Ecto neural progenitor cell (in vitro differentiated cells): Measurements from ENCODE around the gene PIP5K1C.
"Not testable (repeated sequence)": the region's sequence is repeated elsewhere in the genome, so short reads cannot be mapped to it uniquely, and the experiment has no call there.

ENCODE experiments used
- DNase-seq: peaks from one replicate; pipeline ENCODE4 v3.0.0-alpha.2; 2018; ENCODE audit warnings: low spot score

Gene PIP5K1C

GRCh38 chr19:3661284-3662238 is 38.7 kb downstream of the PIP5K1C start:
- no peak for DNase-seq

- DNase-seq: no peak
Observed at GRCh38 chr19:3660493-3661219, 39.6 kb downstream of the PIP5K1C start.

- no peak for DNase-seq
Observed at GRCh38 chr19:3659746-3660112, 40.5 kb downstream of the PIP5K1C start.

- DNase-seq: no peak
Observed at GRCh38 chr19:3658870-3659745, 41.2 kb downstream of the PIP5K1C start.

- DNase-seq: no peak
Observed at GRCh38 chr19:3658004-3658869, 42.0 kb downstream of the PIP5K1C start.

GRCh38 chr19:3657395-3657769 is 42.9 kb downstream of the PIP5K1C start:
- DNase-seq: no peak

GRCh38 chr19:3656747-3657394 is 43.4 kb downstream of the PIP5K1C start:
- DNase-seq: no peak

GRCh38 chr19:3656073-3656746 is 44.1 kb downstream of the PIP5K1C start:
- DNase-seq: no peak

GRCh38 chr19:3655402-3656072 is 44.7 kb downstream of the PIP5K1C start:
- no peak for DNase-seq

GRCh38 chr19:3653865-3654513 is 46.3 kb downstream of the PIP5K1C start:
- no peak for DNase-seq

GRCh38 chr19:3653081-3653795 is 47.0 kb downstream of the PIP5K1C start:
- no peak for DNase-seq

GRCh38 chr19:3652422-3652821 is 47.8 kb downstream of the PIP5K1C start:
- no peak for DNase-seq

GRCh38 chr19:3651684-3652083 is 48.6 kb downstream of the PIP5K1C start:
- no peak for DNase-seq

- DNase-seq: no peak
Observed at GRCh38 chr19:3649888-3650287, 50.4 kb downstream of the PIP5K1C start.

GRCh38 chr19:3648037-3648905 is 52.0 kb downstream of the PIP5K1C start:
- no peak for DNase-seq

- not testable (repeated sequence) for DNase-seq
Observed at GRCh38 chr19:3647102-3647501, 53.2 kb downstream of the PIP5K1C start.

GRCh38 chr19:3646336-3647092 is 53.8 kb downstream of the PIP5K1C start:
- DNase-seq: no peak
